AG09309 (cell line): Measurements from ENCODE around the gene ETF1.

Experiments
- DNase-seq: peaks from one replicate; pipeline ENCODE4 v3.0.0-alpha.2; 2010; ENCODE audit warnings: low read depth
- H3K4me3 ChIP-seq: 2 replicates; pipeline ENCODE4 v1.5.1; 2011; ENCODE audit warnings: mild to moderate bottlenecking, low read depth, low read length, moderate library complexity; ENCODE audit not compliant: control insufficient read depth
- CTCF ChIP-seq: IDR thresholded peaks from 2 replicates; pipeline ENCODE4 v1.5.1; 2011; ENCODE audit warnings: mild to moderate bottlenecking, low read depth, low read length, inconsistent platforms; ENCODE audit not compliant: insufficient read depth, control insufficient read depth; ENCODE audit errors: missing control alignments

ETF1 gene

DNA sequence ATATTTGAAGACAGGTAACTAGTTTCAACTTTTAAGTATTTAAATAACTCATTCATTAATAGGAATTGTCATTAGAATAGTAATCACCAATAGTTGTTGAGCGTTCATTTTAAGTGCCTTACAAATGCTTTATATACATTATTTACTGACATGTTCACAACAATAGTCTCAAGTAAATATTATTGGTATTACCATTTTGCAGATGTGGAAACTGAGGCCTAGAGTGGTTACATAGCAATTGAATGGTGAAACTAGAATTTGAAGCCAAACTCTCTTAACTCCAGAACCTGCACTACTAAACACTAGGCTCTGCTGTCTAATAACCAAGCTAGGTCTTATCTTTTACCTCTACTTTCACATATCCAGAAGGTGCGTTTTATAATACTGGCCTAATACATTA lies 37.0 kb upstream of the ETF1 start:
- no peak overlapping the region for H3K4me3 ChIP-seq
- TF ChIP-seq CTCF: no peak
- no peak for DNase-seq

- DNase-seq: no peak
- H3K4me3 ChIP-seq: no peak overlapping the region
- TF ChIP-seq CTCF: no peak
Observed at GRCh38 chr5:138579517-138579863, 36.5 kb upstream of the ETF1 start.

GRCh38 chr5:138577452-138577851 lies 34.4 kb upstream of the ETF1 start:
- no peak for TF ChIP-seq CTCF
- no peak for DNase-seq

DNA sequence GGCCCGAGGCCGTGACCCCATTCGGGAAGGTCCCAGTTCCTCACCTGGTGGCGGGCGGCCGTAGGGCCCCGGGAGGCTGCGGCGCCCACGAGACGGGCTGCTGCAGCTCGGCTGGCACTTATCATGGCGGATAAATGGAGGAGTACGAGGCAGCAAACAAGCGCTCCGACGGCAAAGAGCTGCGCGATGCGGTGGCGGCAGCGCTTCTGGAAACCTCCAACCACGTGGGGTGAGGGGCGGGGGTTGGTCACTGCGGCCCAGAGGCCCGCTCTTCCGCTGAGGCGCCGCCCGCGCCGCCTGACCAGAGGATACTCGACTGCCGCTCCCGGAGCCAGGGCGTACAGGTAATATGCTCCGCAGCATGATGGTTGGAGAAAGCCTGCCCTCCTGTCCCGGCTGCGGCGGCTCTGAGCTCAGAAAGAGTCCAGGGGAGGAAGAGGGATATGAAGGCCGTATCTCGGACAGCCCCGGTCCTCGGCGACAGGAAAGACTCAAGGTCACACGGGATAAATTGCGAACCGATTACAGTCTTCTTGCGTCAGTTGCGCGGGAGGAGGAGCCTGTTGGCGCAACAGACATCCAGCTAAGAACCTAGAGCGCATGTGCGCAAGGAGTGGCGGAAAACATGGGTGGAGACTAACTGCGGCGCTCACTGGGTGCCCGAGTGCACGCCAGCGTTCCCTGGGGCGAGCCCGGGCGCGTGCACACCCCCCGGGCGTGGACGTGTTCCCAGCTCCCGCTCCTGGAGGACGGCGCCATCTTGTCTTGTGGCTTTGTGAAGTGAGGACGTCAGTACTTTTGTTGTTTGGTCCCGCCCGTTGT lies 32.4 kb upstream of the ETF1 start, which contains the start of gene HSPA9:
Gene HSPA9 (minus strand): TSS at position 208 of the 822 bp plus-strand sequence. CDS start 83 bp downstream, at position 125.
- TF ChIP-seq CTCF: no peak
- DNase-seq: peak; percentile 99

More at GRCh38 chr5:138577452-138577851, 34.4 kb upstream of the ETF1 start:
- no peak overlapping the region for H3K4me3 ChIP-seq

DNA sequence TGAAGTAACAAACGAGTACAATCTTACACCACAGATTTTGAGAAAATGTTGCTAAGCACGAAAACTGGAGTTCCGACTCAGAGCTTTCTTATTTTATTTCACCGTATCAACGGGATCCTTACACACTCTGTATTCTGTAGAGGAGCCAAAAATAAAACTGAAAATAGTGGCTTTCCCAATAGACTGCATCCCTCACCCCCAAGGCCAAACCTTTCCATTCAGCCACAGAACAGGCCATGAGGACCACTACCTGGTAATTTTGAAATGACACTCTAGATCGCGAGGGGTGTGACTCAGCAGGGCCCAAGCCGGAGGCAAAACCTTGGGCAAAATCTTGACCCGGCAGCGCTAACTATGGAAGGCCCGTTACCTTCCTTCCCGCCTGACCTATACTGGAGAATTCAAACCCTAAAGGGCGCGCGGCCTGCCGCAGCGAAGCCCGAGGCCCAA lies 31.7 kb upstream of the ETF1 start:
- peak overlapping the region; percentile 94 for H3K4me3 ChIP-seq
- no peak for DNase-seq
- TF ChIP-seq CTCF: no peak

More for the DNA sequence above, 32.4 kb upstream of the ETF1 start, which contains the start of gene HSPA9:
- peak within 1 kb of the TSS; percentile 94 for H3K4me3 ChIP-seq

DNA sequence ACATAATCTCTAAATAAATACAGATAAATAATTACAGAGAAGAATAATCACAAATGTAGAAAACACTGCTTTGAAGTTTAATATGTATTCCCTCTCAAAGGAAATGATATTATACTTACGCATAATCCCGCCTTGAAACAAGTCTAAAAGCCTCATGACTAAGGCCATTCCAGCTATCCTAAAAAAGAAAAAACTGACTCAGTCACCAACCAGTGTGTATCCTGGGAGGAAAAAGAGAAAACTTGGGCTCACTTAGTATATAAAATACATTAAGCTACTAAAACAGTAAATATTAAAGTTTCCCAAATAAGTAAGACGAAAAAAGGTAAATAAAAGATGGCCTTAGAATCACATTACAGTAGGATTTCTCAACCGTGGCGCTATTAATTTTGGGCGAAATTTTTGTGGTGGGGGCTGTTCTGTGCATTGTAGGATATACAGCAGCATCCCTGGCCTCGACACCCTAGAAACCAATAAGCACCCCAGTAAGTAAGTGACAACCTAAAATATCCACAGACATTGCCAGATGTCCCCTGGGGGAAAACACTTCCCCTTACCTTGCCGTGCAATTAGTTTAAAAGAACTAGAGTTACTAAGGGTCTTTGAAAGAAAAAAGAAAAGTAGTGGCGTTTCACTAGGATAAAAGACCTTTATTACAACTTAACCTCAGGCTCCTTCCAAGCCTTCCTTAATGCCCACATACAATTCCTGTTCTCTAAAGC lies 31.1 kb upstream of the ETF1 start:
- TF ChIP-seq CTCF: no peak
- DNase-seq: no peak
- H3K4me3 ChIP-seq: peak overlapping the region; percentile 94
